GM12892 (cell line): Measurements from ENCODE around the gene SLC25A22.
A peak's percentile ranks its signal among the peaks of the same experiment; 100 is the strongest.

Experiments
- DNase-seq: peaks from one replicate; pipeline ENCODE4 v3.0.0; 2011; ENCODE audit not compliant: insufficient read length
- FAIRE-seq: peaks from 2 replicates; lab custom pipeline; 2011; peaks lifted over from hg19 to GRCh38; lab: Jason Lieb, UNC
- POLR2A ChIP-seq: IDR thresholded peaks from 2 replicates; pipeline ENCODE4 v1.6.1; 2011; ENCODE audit warnings: low read depth, low read length, control low read depth
- POLR2AphosphoS5 ChIP-seq: IDR thresholded peaks from 2 replicates; pipeline ENCODE4 v1.6.1; 2011; ENCODE audit warnings: low read depth, low read length, control low read depth
- TAF1 ChIP-seq: IDR thresholded peaks from 2 replicates; pipeline ENCODE4 v1.6.1; 2011; ENCODE audit warnings: low read depth, mild to moderate bottlenecking, control low read depth, low read length, borderline replicate concordance

Gene SLC25A22

GRCh38 chr11:826227-826621 lies 28.1 kb upstream of the SLC25A22 start:
- FAIRE-seq: peak; percentile 21
- TF ChIP-seq POLR2AphosphoS5: no peak
- TF ChIP-seq POLR2A: no peak
- no peak for TF ChIP-seq TAF1

DNA sequence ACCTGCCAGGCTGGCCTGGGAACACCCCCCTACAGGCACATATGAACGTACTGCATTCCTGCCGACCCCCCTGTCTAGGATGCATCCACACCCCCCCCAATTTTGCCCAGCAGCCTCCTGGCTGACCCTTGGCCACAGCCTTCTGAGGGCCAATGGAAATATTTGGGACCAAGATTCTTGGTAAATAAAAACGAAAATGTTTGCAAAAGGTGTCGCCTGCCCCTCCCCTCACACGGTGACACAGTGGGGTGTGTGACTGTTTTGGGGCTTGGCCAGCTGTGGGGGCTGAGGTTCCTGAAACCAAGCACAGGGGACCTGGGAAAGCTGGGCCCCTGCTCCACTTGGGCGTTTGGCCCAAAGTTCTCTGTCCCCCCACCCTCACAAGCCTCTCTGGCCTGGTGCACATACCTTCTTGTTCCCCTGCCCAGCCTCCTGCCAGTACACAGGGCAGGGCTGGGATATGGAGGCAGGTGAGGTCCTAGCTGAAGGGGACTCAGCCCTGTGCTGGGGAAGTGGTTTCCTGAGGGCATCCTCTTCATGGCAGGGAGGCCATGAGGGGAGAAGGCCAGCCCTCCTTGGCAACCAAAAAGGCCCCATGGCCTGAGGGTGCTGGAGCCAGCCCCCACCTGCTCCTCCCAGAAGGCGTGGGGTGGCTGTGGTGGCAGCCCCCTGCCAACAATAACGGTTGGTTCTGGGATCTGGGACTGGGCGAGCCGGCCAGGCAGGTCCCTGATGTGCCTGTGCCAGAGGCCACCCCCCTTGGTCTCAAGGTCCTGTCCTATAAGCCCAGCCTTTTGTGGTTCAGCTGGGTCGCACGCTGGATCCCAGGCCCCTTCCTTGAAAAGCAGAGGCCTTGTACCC lies 27.5 kb upstream of the SLC25A22 start:
- no peak for DNase-seq
- FAIRE-seq: no peak
- TF ChIP-seq TAF1 (no peak), POLR2A (no peak), POLR2AphosphoS5 (no peak)

More at GRCh38 chr11:826227-826621, 28.1 kb upstream of the SLC25A22 start:
- DNase-seq: no peak

- TF ChIP-seq POLR2A (no peak), TAF1 (no peak), POLR2AphosphoS5 (no peak)
- no peak for DNase-seq
- no peak for FAIRE-seq
These were observed 26.9 kb upstream of the SLC25A22 start for GRCh38 chr11:824942-825341.

DNA sequence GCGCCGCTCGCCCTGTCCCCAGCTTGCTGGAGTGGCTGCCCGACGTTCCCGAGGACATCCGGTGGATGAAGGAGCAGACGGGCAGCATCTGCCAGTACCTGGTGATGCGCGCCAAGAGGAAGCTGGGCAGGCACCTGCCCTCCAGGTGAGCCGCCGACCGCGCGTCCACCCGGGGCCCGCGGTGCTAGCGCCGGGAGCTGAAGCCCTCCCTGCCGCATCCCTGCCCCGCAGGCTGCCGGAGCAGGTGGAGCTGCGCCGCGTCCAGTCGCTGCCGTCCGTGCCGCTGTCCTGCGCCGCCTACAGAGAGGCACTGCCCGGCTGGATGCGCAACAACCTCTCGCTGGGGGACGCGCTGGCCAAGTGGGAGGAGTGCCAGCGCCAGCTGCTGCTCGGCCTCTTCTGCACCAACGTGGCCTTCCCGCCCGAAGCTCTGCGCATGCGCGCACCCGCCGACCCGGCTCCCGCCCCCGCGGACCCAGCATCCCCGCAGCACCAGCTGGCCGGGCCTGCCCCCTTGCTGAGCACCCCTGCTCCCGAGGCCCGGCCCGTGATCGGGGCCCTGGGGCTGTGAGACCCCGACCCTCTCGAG lies 26.3 kb upstream of the SLC25A22 start:
- no peak for TF ChIP-seq POLR2AphosphoS5
- no peak for TF ChIP-seq POLR2A
- TF ChIP-seq TAF1: no peak
- FAIRE-seq (no peak), DNase-seq (no peak)

- TF ChIP-seq POLR2A: no peak
- no peak for TF ChIP-seq TAF1
- no peak for TF ChIP-seq POLR2AphosphoS5
- no peak for DNase-seq
- no peak for FAIRE-seq
These were observed 25.6 kb upstream of the SLC25A22 start for GRCh38 chr11:823441-824291.

DNA sequence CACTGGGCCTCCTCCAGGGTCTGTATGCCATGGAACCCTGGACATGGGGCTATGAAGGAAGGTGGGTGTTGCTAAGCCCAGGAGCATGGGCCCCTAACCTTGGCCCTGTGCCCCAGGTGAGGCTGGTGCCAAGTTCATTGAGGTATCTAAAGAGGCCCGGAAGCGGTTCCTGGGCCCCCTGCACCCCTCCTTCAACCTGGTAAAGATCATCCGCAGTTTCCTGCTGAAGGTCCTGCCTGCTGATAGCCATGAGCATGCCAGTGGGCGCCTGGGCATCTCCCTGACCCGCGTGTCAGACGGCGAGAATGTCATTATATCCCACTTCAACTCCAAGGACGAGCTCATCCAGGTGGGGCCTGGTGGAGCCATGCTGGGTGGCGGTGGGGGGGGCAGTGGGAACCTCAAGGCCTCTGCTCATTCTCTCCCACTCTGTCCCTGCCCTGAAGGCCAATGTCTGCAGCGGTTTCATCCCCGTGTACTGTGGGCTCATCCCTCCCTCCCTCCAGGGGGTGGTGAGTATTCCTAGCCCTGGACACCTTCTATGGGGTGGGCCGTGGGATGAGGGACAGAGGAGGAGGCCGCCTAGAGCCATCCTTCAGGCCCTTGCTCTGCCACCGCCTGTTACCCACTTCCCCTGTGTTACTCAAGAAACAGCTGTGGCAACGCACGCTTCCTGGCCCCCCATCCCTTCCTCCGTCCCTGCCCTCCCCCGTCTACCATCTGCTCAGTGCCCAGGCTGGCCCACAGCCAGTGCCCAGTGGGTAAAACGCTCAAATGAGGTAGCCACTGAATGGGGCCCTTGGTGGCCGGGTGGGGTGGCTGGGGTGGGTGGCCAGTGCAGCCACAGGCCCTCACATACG lies 23.7 kb upstream of the SLC25A22 start:
- no peak for FAIRE-seq
- TF ChIP-seq POLR2AphosphoS5 (no peak), TAF1 (no peak), POLR2A (no peak)
- no peak for DNase-seq

DNA sequence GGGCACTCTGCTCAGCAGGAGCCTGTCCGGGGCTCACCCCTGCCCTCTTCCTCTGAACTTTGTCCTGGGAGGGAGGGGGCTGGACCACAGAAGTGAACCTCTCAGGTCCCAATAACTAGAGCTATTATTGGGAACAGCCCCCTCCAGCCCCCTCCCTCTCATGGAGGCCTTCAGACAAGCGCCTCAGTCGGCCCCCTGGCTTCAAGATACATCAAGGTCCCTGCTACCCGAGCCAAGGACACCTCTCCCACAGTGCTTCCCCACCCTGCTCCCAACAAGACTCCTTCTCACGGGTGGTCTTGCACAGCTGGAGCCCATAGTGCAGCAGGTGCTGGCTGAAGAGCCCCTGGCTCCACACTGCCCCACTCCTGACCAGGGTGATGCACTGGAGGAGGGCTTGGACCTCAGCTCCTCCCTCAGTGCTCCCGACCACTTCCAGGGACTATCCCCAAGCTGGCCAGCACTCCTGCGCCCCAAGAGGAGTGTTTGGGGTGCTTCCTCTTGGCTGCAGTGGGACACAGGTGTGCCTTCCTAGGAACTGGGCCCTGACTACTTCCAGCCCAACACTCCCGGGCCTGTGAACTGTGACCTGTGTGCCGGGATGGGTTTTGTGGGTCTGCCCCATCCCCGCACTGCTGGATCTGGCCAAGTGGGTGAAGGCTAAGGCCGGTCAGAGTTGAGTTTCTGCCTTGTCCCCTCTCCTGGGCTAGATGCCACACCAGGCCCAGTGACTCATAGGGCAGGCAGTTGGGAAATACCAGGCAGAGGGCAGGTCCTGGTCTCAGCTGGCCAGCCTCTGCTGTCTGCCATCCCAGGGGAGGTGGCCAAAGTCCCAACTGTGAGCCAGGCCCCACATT lies 22.8 kb upstream of the SLC25A22 start:
- FAIRE-seq: no peak
- no peak for DNase-seq
- TF ChIP-seq TAF1 (no peak), POLR2AphosphoS5 (no peak), POLR2A (no peak)

DNA sequence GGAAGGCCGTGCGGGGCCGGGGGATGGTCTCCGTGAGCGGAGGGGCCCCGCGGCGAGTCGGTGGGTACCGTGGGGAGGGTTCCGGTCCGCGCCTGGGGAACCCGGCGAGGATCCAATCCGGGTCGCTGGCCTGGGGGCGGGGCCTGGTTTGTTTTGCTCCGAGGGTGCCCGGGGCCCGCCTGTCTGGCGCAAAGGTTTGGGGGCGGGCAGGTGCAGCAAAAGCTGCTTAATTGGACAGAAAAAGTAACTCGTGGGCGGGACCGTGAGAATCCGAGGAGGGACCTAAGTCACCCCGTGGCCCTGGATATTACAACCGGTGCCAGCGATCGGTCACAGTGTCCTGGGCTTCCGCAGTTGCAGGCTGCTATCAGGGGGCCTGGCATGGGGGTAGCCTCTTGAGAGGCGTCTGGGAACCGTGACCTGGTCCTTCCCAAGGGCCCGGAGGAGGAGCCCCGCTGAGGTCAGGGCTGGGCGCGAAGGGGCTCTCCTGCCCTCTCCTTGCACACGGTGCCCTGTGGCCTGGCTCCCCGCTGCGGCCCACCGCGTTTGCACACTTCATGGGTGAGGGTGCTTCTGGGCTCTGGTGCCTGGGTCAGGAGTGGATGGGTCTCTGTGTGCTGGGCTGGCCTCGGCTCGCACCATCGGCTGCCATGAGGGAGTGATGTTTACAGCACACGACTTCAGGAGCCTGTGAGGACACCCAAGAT lies 22.0 kb upstream of the SLC25A22 start:
- DNase-seq (peak; percentile 95), FAIRE-seq (no peak)
- no peak for TF ChIP-seq POLR2A
- no peak for TF ChIP-seq POLR2AphosphoS5
- TF ChIP-seq TAF1: no peak
